Ovary (tissue), 3 donors: ENCODE results near the gene MAD1L1.

Source experiments
- EP300 ChIP-seq: sonication (generic); formaldehyde crosslinking; IDR thresholded peaks from one replicate; pipeline ENCODE4 v1.6.1; 2017; ENCODE audit warnings: antibody characterized with exemption
- POLR2A ChIP-seq: fragments of 450-650 bp; IDR thresholded peaks from one replicate; pipeline ENCODE4 v1.6.1; 2017; ENCODE audit warnings: antibody characterized with exemption, mild to moderate bottlenecking, moderate library complexity
- TF ChIP-seq, protein P1 (sequence below), 3 donors: fragments of 450-650 bp in 2 of 3; fragments of 200-600 bp in 1 of 3; IDR thresholded peaks; one replicate each; pipeline versions ENCODE4 v1.5.1 to v1.8.0; 2016 to 2022; ENCODE audit warnings: antibody characterized with exemption in 3 of 3, mild to moderate bottlenecking in 1 of 3
- donor health status: DM: no; HTN: no; CAD: no.

DNA sequence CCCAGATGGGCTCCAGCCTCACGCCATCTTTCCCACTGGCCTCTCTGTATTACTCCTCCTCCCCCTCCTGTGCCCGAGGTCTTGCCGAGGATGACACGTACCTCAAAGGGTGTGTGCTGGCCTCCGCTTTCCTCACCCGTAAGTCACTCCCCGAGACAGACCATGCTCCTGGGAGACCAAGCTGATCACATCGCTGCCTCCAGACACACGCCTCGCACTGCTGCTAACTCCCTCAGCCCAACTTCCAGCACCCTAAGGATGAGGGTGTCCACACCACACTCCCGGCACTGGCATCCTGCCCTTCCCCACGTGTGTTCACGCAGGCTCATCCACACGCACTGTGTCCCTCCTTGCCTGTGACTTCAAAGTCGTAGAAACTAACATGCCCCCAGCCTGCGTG is 24.0 kb downstream of the MAD1L1 start:
- TF ChIP-seq, protein P1, sequence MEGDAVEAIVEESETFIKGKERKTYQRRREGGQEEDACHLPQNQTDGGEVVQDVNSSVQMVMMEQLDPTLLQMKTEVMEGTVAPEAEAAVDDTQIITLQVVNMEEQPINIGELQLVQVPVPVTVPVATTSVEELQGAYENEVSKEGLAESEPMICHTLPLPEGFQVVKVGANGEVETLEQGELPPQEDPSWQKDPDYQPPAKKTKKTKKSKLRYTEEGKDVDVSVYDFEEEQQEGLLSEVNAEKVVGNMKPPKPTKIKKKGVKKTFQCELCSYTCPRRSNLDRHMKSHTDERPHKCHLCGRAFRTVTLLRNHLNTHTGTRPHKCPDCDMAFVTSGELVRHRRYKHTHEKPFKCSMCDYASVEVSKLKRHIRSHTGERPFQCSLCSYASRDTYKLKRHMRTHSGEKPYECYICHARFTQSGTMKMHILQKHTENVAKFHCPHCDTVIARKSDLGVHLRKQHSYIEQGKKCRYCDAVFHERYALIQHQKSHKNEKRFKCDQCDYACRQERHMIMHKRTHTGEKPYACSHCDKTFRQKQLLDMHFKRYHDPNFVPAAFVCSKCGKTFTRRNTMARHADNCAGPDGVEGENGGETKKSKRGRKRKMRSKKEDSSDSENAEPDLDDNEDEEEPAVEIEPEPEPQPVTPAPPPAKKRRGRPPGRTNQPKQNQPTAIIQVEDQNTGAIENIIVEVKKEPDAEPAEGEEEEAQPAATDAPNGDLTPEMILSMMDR (IDR thresholded peaks at IDR 0.05), result no peak
- TF ChIP-seq EP300 (no peak), POLR2A (no peak)
